Peyer's patch (tissue), 4 donors: ENCODE data around the gene ZNF316. TPM values are rescaled to one million over a fixed set of nuclear protein-coding genes. Genes with fewer than 3 reads are reported as not detected.
"Not testable (repeated sequence)": the region's sequence is repeated elsewhere in the genome, so short reads cannot be mapped to it uniquely, and the experiment has no call there.

Experiments used
- DNase-seq, 3 donors: peaks; one replicate each; pipeline ENCODE4 v3.0.0-alpha.2; 2017 to 2019
- H3K27ac ChIP-seq, 4 donors: fragments of 200-600 bp; sonication (generic); one replicate each; pipeline ENCODE4 v1.5.1; 2016 to 2019
- H3K27me3 ChIP-seq, 2 donors: fragments of 200-600 bp; sonication (generic); one replicate each; pipeline ENCODE4 v1.5.1; 2019
- H3K36me3 ChIP-seq, 3 donors: fragments of 200-600 bp; sonication (generic); one replicate each; pipeline ENCODE4 v1.5.1; 2016 to 2019
- H3K4me1 ChIP-seq, 4 donors: fragments of 200-600 bp; sonication (generic); one replicate each; pipeline ENCODE4 v1.5.1; 2016 to 2019
- H3K4me3 ChIP-seq, 4 donors: fragments of 200-600 bp; sonication (generic); 1 replicate in 3 of 4; 2 replicates in 1 of 4; pipeline ENCODE4 v1.5.1; 2016 to 2019; ENCODE audit warnings: mild to moderate bottlenecking in 1 of 4
- H3K9me3 ChIP-seq, 4 donors: fragments of 200-600 bp; sonication (generic); one replicate each; pipeline ENCODE4 v1.5.1; 2016 to 2019; ENCODE audit warnings: mild to moderate bottlenecking in 1 of 4
- CTCF ChIP-seq, 6 experiments: fragments of 450-650 bp in 4 of 6; fragments of 200-600 bp in 2 of 6; sonication (generic) in 1 of 6; IDR thresholded peaks; one replicate each; pipeline ENCODE4 v1.5.1; 2017 to 2019; ENCODE audit warnings: antibody characterized with exemption in 6 of 6, mild to moderate bottlenecking in 3 of 6, moderate library complexity in 1 of 6
- POLR2A ChIP-seq, 2 donors: fragments of 450-650 bp; IDR thresholded peaks; one replicate each; pipeline ENCODE4 v1.5.1; 2017; ENCODE audit warnings: antibody characterized with exemption in 2 of 2, mild to moderate bottlenecking in 2 of 2, moderate library complexity in 2 of 2
- total RNA-seq, 4 donors: library from RNA; depleted of rRNA; stranded (reverse); fragments of >200 nt; gene quantifications; one replicate each; pipeline ENCODE4 v1.1.0, GENCODE V29; 2016

The ZNF316 gene
- total RNA-seq, 4 donors from 2014 or later, result 21.7 to 51.2 (median 39.2) TPM

GRCh38 chr7:6654113-6654841, 17.2 kb downstream of the ZNF316 start:
- no peak for DNase-seq
- H3K36me3 ChIP-seq, result peaks cover 0 to 57% (median 0%) of the 10 kb centered on the region in 3 donors
- H3K4me1 ChIP-seq, result no peaks in the 10 kb centered on the region

GRCh38 chr7:6654842-6655610, 17.9 kb downstream of the ZNF316 start:
- Histone ChIP-seq H3K4me1 (no peaks in the 10 kb centered on the region), H3K27ac (no peak overlapping the region), H3K27me3 (no peaks in the 10 kb centered on the region), H3K36me3 (peaks cover 0 to 50% (median 0%) of the 10 kb centered on the region in 3 donors), H3K4me3 (no peak overlapping the region), H3K9me3 (peaks cover 0 to 3% (median 0%) of the 10 kb centered on the region in 4 donors)
- no peak for TF ChIP-seq CTCF (IDR thresholded peaks at IDR 0.05)
- no peak for TF ChIP-seq POLR2A (IDR thresholded peaks at IDR 0.05)
- no peak for DNase-seq

More at GRCh38 chr7:6654113-6654841, 17.2 kb downstream of the ZNF316 start:
- no peaks in the 10 kb centered on the region for H3K27me3 ChIP-seq
- no peak overlapping the region for H3K4me3 ChIP-seq
- H3K9me3 ChIP-seq, result peaks cover 0 to 3% (median 0%) of the 10 kb centered on the region in 4 donors
- TF ChIP-seq CTCF (IDR thresholded peaks at IDR 0.05), result no peak
- H3K27ac ChIP-seq, result no peak overlapping the region

GRCh38 chr7:6655636-6656385, 18.7 kb downstream of the ZNF316 start:
- peaks cover 0 to 3% (median 0%) of the 10 kb centered on the region in 4 donors for H3K9me3 ChIP-seq
- H3K27me3 ChIP-seq, result no peaks in the 10 kb centered on the region
- no peak overlapping the region for H3K27ac ChIP-seq
- no peaks in the 10 kb centered on the region for H3K4me1 ChIP-seq
- no peak overlapping the region for H3K4me3 ChIP-seq
- peaks cover 0 to 43% (median 0%) of the 10 kb centered on the region in 3 donors for H3K36me3 ChIP-seq
- no peak for DNase-seq
- TF ChIP-seq CTCF (IDR thresholded peaks at IDR 0.05), result no peak
- TF ChIP-seq POLR2A (IDR thresholded peaks at IDR 0.05), result no peak

- peaks cover 0 to 37% (median 0%) of the 10 kb centered on the region in 3 donors for H3K36me3 ChIP-seq
- TF ChIP-seq CTCF (IDR thresholded peaks at IDR 0.05), result no peak
- no peak for TF ChIP-seq POLR2A (IDR thresholded peaks at IDR 0.05)
- no peak overlapping the region for H3K27ac ChIP-seq
- no peak overlapping the region for H3K4me3 ChIP-seq
- peaks cover 0 to 3% (median 0%) of the 10 kb centered on the region in 4 donors for H3K9me3 ChIP-seq
- H3K4me1 ChIP-seq, result no peaks in the 10 kb centered on the region
- no peak for DNase-seq
- no peaks in the 10 kb centered on the region for H3K27me3 ChIP-seq
These were observed 19.3 kb downstream of the ZNF316 start for GRCh38 chr7:6656413-6656812.

GRCh38 chr7:6658618-6659345, 21.7 kb downstream of the ZNF316 start:
- TF ChIP-seq CTCF (IDR thresholded peaks at IDR 0.05) (no peak), POLR2A (IDR thresholded peaks at IDR 0.05) (no peak)
- no peak overlapping the region for H3K27ac ChIP-seq
- DNase-seq, result no peak
- no peak overlapping the region for H3K4me3 ChIP-seq
- no peaks in the 10 kb centered on the region for H3K4me1 ChIP-seq
- peaks cover 0 to 1% of the 10 kb centered on the region in 2 donors for H3K27me3 ChIP-seq
- H3K9me3 ChIP-seq, result peaks cover 0 to 2% (median 0%) of the 10 kb centered on the region in 4 donors
- peaks cover 0 to 19% (median 0%) of the 10 kb centered on the region in 3 donors for H3K36me3 ChIP-seq

GRCh38 chr7:6670851-6671250, 33.7 kb downstream of the ZNF316 start:
- H3K36me3 ChIP-seq, H3K4me1 ChIP-seq, H3K27ac ChIP-seq, DNase-seq, H3K4me3 ChIP-seq, H3K27me3 ChIP-seq: not testable (repeated sequence)
- H3K9me3 ChIP-seq, result peaks cover 0 to 43% (median 9%) of the 10 kb centered on the region in 4 donors
